HG03025 (cell line): ENCODE results near the gene ROBO4.

Source experiments
- ATAC-seq: cut with Tn5 transposase; IDR thresholded peaks from one replicate; pipeline ENCODE4 v1.9.1; 2021; ENCODE audit warnings: mild to moderate bottlenecking, moderate library complexity; ENCODE audit not compliant: unreplicated experiment, low FRiP score

Gene ROBO4

DNA sequence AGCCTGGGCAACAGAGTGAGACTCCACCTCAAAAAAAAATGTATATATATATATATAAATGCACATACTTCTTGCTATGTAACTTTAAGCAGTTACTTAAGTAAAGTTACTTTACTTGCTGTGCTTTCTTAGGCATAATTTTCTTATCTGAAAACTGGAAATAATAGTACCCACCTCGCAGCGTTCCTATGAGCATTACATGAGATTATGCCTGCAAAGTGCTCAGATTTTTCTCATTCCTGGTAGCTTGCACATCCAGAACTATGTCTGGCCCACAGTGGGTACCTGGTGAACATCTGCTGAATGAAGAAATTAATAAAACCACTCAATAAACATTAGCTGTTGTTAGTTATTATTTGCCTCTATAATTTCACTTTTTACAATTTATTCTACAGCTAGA, 38.5 kb downstream of the ROBO4 start:
- ATAC-seq, result no peak

DNA sequence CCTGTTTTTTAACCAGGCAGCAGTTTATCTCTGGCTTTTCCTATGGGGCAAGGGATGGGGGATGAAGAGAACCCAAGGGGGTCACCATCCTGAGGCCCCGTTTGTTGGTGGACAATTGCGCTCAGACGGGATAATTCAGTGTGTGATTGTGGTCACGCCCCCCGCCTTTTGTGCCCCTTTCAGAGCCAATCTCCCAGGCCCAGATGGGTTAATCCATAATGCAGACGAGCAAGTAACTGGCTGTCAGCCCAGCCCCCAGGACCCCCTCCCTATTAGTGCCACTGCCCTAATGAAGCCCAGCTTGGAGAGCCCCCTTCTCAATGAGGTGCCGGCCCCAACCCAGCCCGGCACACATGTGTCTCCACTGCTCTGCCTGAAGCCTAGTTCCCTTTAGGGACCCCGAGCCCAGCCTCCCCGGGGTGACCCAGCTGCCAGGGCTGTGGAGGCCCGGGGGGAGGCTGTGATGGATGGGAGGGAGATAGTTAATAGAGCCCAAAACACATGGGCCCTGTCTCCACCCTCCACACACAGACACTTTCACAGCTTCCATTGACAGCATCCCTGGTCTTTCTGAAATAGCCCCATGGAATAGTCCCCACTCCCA, 51.5 kb downstream of the ROBO4 start:
- ATAC-seq, result no peak

DNA sequence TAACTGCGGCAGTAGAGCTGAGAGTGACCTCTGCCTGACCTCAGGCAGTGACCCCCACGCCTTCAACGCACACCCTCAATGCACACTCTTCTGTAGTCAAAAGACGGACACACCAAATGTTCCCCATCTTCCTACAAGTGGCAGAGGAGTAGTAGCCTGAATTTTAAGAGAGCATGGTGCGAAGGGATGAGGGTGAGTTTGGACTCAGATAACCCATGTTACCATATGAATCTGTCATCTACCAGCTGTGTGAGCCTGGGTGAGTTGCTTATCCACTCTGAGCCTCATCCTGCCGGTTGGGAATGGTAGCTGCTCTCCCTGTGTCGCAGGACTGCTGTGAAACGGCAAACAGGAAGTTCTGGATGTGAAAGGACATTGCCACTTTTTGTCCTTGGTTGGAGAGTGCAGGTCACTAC, 53.0 kb downstream of the ROBO4 start:
- no peak for ATAC-seq

DNA sequence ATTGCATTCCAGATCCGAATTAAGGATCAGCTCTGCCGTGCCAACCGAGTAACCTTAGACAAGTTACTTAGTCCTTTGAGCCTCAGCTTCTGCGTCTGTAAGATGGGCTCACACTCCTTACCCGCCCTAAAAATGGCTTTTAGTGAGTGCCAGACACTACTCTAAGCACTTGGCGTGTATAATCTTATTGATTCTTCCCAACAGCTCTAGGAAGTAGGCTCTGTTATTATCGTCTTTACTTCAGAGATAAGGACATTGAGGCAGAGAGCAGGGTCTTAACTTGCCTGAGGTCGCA, 54.1 kb downstream of the ROBO4 start:
- no peak for ATAC-seq

DNA sequence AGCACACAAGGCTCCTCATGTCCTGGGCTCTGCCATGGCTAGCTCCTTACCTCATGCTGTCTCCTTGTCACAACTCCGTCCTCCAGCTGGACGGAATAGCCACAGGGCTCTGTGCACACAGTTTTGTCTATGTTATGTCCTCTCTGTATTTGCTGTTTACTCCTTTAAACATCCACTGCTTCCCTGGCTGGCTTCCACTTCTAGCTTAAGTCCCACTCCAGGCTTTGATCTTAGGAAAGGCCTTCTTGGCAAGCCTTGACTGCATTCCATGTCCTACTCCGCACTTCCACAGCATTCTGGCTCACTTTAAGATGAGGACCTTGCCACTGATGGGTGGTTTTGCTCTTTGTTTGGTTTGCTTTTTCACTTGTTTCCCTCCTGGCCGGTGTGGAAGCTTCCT, 55.4 kb downstream of the ROBO4 start:
- ATAC-seq, result no peak

DNA sequence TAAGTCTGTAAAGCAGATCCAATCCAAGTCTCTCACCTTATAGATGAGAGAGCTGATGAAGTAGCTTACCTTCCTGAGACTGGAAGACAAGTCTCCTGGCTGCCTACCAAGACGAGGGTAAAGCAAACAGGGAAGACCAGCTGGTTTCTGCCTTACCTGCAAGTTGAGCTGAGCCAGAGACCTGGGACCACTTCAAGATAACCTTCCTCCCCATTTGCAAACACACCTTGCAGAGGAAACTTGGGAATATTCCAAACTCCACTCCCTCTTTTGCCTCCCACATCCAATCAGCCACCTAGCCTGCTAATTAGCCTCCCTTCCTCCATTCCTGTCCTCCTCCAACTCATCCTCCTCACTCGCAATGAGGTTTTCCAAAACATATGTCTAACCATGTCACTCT, 55.8 kb downstream of the ROBO4 start:
- ATAC-seq, result no peak

DNA sequence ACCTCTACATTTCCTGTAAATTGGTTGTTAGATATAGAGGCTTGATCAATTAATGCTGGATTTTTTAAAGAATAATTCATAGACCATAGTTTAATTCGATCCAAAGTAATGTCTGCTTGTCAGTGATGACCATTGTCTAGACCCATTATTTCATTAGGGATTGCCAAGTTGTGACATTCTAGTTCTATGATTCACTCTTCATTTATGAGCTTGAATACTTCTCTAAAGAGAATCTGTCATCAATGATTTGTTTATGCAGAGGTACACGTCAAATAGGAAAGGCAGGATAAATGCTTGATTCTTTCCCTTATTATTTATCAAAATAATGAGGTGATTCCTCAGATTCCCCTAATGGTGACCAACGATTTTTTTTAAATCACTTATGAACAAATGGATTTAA, 56.5 kb downstream of the ROBO4 start:
- ATAC-seq, result no peak

DNA sequence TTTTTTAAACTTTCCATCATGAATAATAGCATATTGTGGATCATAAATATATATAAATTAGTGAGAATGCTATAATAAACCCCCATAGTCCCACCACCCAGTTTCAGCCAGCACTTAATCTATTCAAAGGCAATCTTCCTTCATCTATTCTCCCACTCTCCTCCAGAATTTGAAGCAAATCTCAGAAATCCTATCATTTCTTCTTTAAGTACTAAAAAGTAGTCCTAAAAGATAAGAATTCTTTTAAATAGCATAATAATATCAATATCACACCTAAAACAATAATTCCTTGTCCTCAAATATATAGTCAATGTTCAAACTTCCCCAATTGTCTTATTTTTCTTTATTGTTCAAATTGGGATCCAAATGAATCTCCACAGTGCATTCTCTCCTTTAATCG, 57.0 kb downstream of the ROBO4 start:
- no peak for ATAC-seq

DNA sequence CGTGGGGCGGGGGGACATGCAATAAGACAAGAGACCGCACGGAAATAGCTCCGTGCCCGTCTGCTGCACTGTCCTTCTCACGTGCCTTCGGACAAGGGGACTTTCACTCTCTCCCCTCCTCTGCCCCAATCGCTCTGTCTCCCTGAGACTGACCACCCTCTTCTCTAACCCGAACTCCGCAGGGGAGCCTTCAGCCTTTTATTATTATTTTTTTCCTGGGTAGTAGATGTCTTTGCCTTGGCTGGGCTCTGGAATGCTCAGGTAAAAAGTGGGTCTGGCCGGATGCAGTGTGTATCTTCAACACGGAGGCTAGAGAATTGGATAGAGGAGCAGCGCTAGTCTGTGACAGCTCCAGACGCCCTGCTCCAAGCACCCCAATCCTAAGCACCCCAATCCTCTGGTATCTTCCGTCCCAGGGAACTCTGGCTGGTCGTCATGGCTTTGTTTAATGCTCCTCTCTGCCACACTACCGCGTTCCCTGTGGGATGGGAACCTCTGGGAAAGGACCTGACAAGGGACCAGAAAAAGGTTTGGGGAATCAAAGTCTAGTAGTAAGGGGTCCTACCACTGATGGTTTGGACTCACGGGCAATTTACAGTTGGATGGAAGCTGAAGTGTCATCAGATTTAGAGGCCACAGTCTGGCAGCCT, 57.6 kb downstream of the ROBO4 start:
- ATAC-seq, result no peak

DNA sequence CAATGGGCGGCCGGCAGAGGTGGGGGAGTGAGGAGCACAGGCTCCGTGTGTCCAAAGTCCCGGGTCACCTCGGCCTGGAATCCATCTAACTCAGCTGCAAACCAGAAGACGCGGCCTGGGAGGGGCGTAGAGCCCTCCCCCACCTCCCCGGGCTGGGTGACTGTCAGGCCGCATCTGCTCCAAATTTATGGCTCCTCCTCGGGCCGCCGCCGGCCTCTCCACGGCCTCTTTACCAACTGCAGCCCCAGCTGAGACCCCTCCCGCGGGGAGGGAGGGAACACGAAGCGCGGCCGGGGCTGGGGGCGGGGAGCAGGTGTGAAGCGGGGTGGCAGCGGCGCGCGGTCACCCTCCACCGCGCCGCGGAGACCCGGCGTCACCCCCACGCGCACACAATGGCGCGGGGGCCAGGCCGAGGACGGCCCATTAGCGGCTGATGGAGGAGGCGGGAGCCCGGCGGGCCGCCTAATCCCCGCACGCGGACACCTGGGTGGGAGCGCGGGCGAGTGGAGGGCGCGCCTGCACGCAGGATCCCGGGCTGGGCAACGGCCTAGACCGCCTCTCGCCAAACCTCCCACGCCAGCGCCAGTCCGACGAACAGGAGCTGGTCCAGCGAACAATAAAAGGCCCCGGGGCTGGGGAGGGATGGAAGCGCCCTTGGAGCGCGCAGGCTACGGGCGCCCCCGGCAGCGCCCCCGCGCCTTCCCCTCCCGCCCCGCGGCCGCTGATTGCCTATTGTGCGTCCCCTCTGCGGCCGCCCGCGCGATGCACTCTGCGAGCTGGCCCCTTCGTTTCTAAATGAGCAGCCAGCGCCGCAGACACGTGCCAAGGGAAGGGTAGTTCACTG, 58.3 kb downstream of the ROBO4 start:
- ATAC-seq, result no peak

DNA sequence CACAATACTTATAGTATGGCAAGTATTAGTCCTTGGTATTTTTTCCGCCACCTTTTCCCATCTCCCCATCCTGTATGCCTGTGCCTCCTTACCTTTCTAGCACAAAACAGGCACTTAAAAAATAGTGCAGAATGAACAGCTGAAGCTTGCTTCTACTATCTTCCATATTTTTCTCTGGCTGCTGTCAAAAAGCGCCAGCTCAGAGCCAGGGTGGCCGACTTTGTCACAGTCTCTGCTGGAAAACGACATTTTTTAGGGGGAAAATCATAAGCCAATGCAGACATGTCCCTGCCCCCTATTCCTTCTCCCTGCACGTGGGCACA, 58.9 kb downstream of the ROBO4 start:
- ATAC-seq, result no peak

DNA sequence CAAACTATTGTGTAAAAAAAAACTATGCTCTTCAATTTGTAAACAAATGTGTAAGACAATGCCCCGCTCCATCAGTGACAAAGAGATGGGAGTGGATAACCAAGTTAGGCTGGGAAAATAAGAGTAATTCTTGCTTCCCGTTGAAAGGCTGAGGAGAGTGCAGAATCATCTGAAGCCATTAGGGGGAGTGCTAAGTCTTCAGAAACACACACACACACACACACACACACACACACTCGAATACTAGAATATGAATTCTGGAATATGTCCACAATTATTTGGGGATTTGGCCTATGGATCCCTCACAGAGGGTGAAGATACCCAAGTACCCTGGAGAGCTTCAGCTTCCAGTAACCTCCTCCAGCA, 60.2 kb downstream of the ROBO4 start:
- no peak for ATAC-seq

DNA sequence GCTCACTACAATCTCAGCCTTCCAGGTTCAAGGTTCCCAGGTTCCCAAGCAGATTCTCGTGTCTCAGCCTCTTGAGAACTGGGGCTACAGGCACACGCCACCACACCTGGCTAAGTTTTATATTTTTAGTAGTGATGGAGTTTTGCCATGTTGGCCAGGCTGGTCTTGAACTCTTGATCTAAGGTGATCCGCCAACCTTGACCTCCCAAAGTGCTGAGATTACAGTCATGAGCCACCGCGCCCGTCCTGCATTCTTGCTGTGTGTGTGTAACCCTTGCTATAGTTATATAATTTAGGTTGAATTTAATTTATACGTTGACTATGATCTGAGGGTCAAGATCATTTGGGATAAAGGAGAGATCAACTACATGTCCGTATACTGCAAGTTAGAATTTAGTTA, 61.7 kb downstream of the ROBO4 start:
- ATAC-seq, result no peak

DNA sequence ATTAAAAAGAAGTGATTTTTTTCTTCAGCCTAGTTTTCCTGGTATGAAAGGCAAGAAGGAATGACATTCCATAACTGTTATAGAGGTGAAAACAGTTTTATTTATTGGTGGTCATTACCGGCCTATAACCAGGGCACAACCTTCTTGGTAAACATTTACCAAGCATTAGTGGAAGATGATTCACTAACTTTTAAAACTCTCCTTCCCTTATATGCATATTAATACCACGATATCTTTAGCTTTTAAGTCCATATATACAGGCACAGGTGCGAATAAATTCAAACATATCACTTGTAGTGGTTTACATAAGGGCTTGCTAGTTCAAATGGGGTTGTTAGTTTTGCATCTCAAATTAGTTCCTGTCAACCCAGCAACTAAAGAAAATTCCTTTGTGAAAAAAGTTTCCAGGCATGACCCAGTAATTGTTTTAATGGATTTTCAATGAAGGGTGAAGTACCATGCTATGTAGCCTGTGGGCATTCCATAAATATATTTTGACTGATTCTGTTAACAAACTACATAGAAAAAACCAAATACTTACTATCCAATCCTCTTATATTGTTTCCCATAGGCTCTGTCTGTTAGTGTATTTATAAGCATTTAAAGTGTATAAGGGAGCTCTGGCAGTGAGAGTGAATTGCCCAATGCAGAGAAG, 63.0 kb downstream of the ROBO4 start:
- ATAC-seq, result no peak
